Raji (cell line): Measurements from ENCODE around the gene KRTAP10-2.

Experiments
- POLR2A ChIP-seq: IDR thresholded peaks from 2 replicates; pipeline ENCODE4 v1.6.1; 2011; ENCODE audit warnings: low read depth, low read length, control low read depth; ENCODE audit not compliant: insufficient read depth

KRTAP10-2 gene

GRCh38 chr21:44535963-44536362 lies 15.3 kb downstream of the KRTAP10-2 start:
- TF ChIP-seq POLR2A = no peak

- no peak for TF ChIP-seq POLR2A
These were observed 16.6 kb downstream of the KRTAP10-2 start for GRCh38 chr21:44534688-44535087.

GRCh38 chr21:44533891-44534627 lies 17.2 kb downstream of the KRTAP10-2 start:
- TF ChIP-seq POLR2A = no peak

- TF ChIP-seq POLR2A = no peak
These were observed 18.0 kb downstream of the KRTAP10-2 start for GRCh38 chr21:44533121-44533890.

- TF ChIP-seq POLR2A = no peak
These were observed 18.6 kb downstream of the KRTAP10-2 start for GRCh38 chr21:44532712-44533111.

GRCh38 chr21:44531606-44532564 lies 19.4 kb downstream of the KRTAP10-2 start:
- TF ChIP-seq POLR2A = no peak

- TF ChIP-seq POLR2A = no peak
These were observed 20.3 kb downstream of the KRTAP10-2 start for GRCh38 chr21:44530903-44531605.

GRCh38 chr21:44530221-44530902 lies 20.9 kb downstream of the KRTAP10-2 start:
- no peak for TF ChIP-seq POLR2A

- no peak for TF ChIP-seq POLR2A
These were observed 21.7 kb downstream of the KRTAP10-2 start for GRCh38 chr21:44529503-44530125.

GRCh38 chr21:44529011-44529421 lies 22.3 kb downstream of the KRTAP10-2 start:
- TF ChIP-seq POLR2A = no peak

- TF ChIP-seq POLR2A = no peak
These were observed 22.7 kb downstream of the KRTAP10-2 start for GRCh38 chr21:44528634-44528995.

- no peak for TF ChIP-seq POLR2A
These were observed 23.2 kb downstream of the KRTAP10-2 start for GRCh38 chr21:44527983-44528633.
